Kidney (tissue), 14 donors: ENCODE results near the gene ABHD10. TPM values are rescaled to one million over a fixed set of nuclear protein-coding genes. Genes with fewer than 3 reads are reported as not detected.

Experiments
- DNase-seq, 5 donors: peaks; one replicate each; pipeline ENCODE4 v3.0.0-alpha.2; 2013 to 2020
- FAIRE-seq: peaks from 2 replicates; lab custom pipeline; 2012; peaks lifted over from hg19 to GRCh38; lab: Jason Lieb, UNC
- H3K27ac ChIP-seq, 2 donors: one replicate each; pipeline ENCODE4 v1.7.0; 2013; ENCODE audit warnings: low read depth in 2 of 2, low read length in 2 of 2, inconsistent platforms in 1 of 2
- H3K27me3 ChIP-seq: one replicate; pipeline ENCODE4 v1.7.1; 2013; ENCODE audit warnings: low read length, inconsistent platforms; ENCODE audit not compliant: control insufficient read depth, insufficient read depth
- H3K36me3 ChIP-seq, 3 donors: one replicate each; pipeline versions ENCODE4 v1.7.0 to v1.7.1; 2013; ENCODE audit warnings: low read length in 3 of 3, control low read depth in 1 of 3, inconsistent platforms in 1 of 3; ENCODE audit not compliant: insufficient read depth in 3 of 3, control insufficient read depth in 2 of 3
- H3K4me1 ChIP-seq, 3 donors: one replicate each; pipeline versions ENCODE4 v1.7.0 to v1.7.1; 2013; ENCODE audit warnings: low read length in 3 of 3, inconsistent platforms in 1 of 3, low read depth in 1 of 3; ENCODE audit not compliant: control insufficient read depth in 2 of 3, insufficient read depth in 2 of 3
- H3K4me3 ChIP-seq, 3 donors: one replicate each; pipeline versions ENCODE4 v1.7.0 to v1.8.1; 2013; ENCODE audit warnings: low read length in 3 of 3, control low read depth in 1 of 3, inconsistent platforms in 1 of 3
- H3K9ac ChIP-seq, 3 donors: one replicate each; pipeline versions ENCODE4 v1.7.0 to v1.7.1; 2013; ENCODE audit warnings: low read length in 3 of 3, control low read depth in 1 of 3, inconsistent platforms in 1 of 3
- H3K9me3 ChIP-seq, 3 donors: one replicate each; pipeline versions ENCODE4 v1.7.0 to v1.7.1; 2013; ENCODE audit warnings: low read length in 3 of 3, control low read depth in 1 of 3, inconsistent platforms in 1 of 3; ENCODE audit not compliant: control insufficient read depth in 2 of 3, insufficient read depth in 1 of 3
- CTCF ChIP-seq: IDR thresholded peaks from 3 replicates; pipeline ENCODE4 v1.5.1; 2012; ENCODE audit warnings: mild to moderate bottlenecking, moderate library complexity, borderline replicate concordance; ENCODE audit not compliant: insufficient read depth; ENCODE audit errors: extremely low read depth
- intact Hi-C: fragments of 100-400 bp; cut with DNase I; formaldehyde crosslinking; loops from one replicate; pipeline ENCODE4 v1.11.1; 2022
- polyA plus RNA-seq: library from polyadenylated mRNA; stranded (reverse); fragments of 350-450 nt; fragmentation: Illumina TruSeq; extraction: RNeasy Lipid Tissue Mini Kit (QIAGEN cat#74804); gene quantifications from one replicate; pipeline ENCODE4 v1.2.3, GENCODE V29; 2014; ENCODE audit warnings: low read depth, low replicate concordance; ENCODE audit not compliant: insufficient read depth
- total RNA-seq: library from RNA; stranded (reverse); fragmentation: NEBNext Ultra II Directional; extraction: Animal tissue kit (Norgen Biotek cat#: 25700); gene quantifications from one replicate; pipeline ENCODE4 v1.2.1, GENCODE V29; 2021
- donor health status: control.
- donor health status: control.
- donor health status: control.
- donor health status: control.
- donor health status: control.
- donor health status: DM: yes; HTN: yes; CAD: no.
- donor health status: Normal renal cell carcinoma (clear cell type).

Gene ABHD10
- total and polyA plus RNA-seq, 2 donors from 2014 or later: 30.9 to 53.2 TPM

DNA sequence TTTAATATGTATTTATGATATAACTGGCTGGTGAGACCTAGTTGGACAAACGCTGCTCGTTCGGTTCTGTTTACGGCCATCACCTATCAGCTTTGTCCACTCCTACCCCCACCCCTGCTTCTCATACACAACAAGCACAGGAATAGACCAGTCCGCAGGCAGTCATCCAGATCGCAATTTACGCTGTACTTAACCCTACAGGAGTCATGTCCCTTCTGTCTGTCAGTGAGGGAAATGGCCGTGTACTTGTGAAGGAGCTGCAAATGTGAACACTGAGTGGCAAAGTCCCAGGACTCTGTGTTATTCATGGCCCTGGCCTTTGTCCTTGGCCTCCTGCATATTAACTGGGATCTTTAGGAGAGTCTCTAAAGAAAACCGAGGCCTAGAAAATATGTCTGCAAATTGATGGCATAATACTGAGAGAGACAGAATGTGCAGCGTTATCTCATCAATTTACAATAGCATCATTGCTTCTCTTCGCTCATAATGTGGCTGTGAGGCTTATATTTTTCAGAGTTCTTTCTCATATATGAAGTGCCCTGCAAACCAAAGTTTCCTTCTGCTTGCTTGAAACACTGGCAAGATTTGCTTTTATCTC, 7.2 kb upstream of the ABHD10 start:
- peak; percentile 71 to 92 (median 81) for DNase-seq
- H3K36me3 ChIP-seq: peaks cover 0 to 12% (median 12%) of the 10 kb centered on the region in 3 donors
- peaks cover 0 to 27% (median 14%) of the 10 kb centered on the region in 3 donors for H3K4me1 ChIP-seq
- peak overlapping the region in 1 of 3 donors; percentile 4 for H3K9ac ChIP-seq
- no peaks in the 10 kb centered on the region for H3K27me3 ChIP-seq
- no peak for TF ChIP-seq CTCF
- H3K4me3 ChIP-seq: peak overlapping the region in 1 of 3 donors; percentile 15
- FAIRE-seq: peak; percentile 53
- H3K9me3 ChIP-seq: no peaks in the 10 kb centered on the region
- intact Hi-C loops: no loop called here
- H3K27ac ChIP-seq: peak overlapping the region; percentile 77 to 80

DNA sequence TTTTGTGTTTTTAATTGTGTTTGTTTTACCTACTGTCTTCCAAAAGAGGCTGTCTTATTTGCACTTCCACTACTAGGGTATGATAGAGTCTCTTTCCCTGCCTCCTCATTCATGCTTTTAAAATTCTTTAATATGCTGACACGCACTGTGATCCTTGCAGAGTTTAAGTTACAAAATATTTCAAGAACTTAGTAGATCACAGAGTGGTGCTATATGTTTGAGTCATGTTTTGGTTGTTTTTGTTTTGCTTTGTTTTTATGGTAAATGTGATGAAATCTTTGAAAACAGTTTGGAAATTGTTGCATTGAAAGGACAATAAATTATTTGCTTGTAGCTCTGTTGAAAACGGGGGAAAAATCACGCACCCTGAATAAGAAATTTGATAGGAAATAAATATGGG, 5.9 kb upstream of the ABHD10 start:
- no peak overlapping the region for H3K27ac ChIP-seq
- H3K9ac ChIP-seq: no peak overlapping the region
- FAIRE-seq (peak; percentile 21), DNase-seq (no peak)
- no peaks in the 10 kb centered on the region for H3K27me3 ChIP-seq
- TF ChIP-seq CTCF: no peak
- peaks cover 0 to 21% (median 7%) of the 10 kb centered on the region in 3 donors for H3K4me1 ChIP-seq
- intact Hi-C loops: no loop called here
- H3K4me3 ChIP-seq: no peak overlapping the region
- H3K9me3 ChIP-seq: no peaks in the 10 kb centered on the region
- H3K36me3 ChIP-seq: peaks cover 0 to 12% (median 12%) of the 10 kb centered on the region in 3 donors

DNA sequence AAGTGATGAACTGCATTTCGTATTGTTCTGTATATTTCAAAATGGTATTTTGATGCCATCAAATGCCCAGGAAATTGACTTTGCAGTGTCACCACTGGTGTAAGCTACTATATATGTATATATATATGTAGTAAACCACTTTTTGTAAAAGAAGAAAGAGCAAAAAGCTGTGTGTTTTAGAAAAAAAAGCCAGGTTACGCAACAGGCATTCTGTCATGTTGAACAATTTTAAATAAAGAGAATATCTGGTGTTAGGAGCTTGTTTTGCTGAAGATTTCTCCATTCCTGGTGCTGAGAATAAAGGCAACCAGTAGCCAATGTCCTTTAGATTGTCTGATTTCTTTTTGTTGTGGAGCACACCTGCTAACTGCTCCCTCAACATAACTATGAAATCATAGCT, 3.7 kb upstream of the ABHD10 start:
- H3K9ac ChIP-seq: no peak overlapping the region
- peaks cover 0 to 20% (median 7%) of the 10 kb centered on the region in 3 donors for H3K4me1 ChIP-seq
- no peak overlapping the region for H3K4me3 ChIP-seq
- no peaks in the 10 kb centered on the region for H3K9me3 ChIP-seq
- H3K27ac ChIP-seq: no peak overlapping the region
- no peak for TF ChIP-seq CTCF
- peaks cover 0 to 6% (median 3%) of the 10 kb centered on the region in 3 donors for H3K36me3 ChIP-seq
- intact Hi-C loops: no loop called here
- FAIRE-seq (no peak), DNase-seq (no peak)
- no peaks in the 10 kb centered on the region for H3K27me3 ChIP-seq
